NCI-H1930 (cell line): ENCODE results near the gene IQUB.
"Not testable (repeated sequence)": the region's sequence is repeated elsewhere in the genome, so short reads cannot be mapped to it uniquely, and the experiment has no call there.

Source experiments
- DNase-seq, 2 experiments: peaks; one replicate each; lab custom pipeline; 2025; lab: John Stamatoyannopoulos, UW

Gene IQUB

DNA sequence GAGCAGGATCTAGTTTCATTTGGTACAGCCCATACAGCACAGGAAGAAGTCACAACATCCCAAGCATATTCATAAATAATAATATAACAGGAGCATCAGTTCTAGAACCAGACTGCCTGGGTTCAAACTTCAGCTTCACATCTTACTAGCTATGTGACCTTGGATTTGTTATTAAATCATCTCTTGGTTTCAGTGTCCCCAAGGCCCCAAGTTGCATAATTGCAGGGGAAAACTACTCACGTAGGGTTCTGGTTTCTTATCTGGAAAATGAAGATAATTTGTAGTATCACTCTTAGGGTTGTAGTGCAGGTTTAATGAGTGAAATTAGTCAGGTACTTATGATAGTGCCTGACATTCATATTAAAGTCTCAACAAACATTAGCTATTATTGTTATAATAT, 5.5 kb upstream of the IQUB start:
- DNase-seq: no peak

DNA sequence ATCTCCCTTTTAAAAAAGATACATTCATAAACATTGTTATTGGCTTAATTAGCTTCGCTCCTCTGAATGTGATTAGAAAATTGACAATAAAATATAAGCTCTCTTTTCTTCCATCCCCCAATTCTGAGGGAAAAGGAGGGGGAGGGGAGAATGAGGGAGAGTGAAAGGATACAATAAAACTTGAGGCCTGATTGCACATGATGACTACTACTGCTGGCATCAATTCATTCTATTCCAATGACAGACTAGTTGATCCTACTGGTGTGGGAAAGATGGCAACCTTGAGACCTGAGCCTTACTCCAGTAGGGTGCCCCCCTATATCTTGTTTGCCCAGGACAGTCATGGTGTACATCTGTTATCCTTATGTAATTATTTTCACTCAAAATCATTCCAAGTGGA, 4.5 kb upstream of the IQUB start:
- DNase-seq: no peak

DNA sequence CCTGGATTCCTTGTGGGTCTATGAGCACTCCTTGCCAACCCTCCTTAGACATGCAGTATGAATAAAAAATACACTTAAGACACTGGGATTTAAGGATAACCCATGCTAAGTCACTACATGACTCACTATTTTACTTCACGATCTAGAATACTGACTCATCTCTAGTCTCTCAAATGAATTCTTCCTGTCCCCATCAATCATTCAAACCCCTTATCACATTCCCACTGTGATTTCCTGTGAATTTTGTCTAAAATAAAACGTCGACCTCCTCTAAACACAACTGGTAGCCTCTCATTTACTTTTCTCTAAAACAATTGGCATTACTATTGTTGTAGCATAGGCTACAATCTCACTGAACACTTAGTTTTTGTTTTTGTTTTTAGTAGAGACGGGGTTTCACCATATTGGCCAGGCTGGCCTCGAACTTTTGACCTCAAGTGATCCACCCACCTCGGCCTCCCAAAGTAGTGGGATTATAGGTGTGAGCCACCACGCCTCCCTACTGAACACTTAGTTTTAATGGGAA, 3.9 kb upstream of the IQUB start:
- DNase-seq: no peak

DNA sequence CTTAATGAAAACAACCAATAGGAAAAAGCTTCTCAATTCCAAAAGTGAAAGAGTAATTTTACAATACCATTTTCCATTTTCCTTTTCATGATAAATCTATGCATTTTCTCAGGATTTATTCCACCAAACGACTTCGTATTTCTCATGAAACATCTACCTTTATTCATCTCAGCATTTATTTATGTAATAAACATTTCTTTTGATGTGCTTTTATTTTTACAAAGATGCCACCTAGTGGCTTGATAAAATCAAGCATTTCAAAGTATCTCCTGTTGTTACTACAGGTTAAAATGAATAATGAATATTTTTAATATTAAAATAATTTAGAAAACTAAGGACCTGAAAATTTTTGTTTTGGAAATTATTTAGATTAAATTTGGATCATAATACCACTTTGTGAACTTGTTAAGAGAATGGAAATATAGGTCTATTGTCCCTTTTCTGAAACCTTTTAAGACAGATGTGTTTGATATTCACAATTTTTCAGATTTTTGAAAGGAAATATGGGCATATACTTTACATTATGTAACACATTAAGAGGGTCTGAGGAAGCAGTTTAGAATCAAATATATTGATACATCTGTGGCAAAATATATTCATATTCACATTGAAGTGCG, 2.7 kb upstream of the IQUB start:
- DNase-seq: no peak

DNA sequence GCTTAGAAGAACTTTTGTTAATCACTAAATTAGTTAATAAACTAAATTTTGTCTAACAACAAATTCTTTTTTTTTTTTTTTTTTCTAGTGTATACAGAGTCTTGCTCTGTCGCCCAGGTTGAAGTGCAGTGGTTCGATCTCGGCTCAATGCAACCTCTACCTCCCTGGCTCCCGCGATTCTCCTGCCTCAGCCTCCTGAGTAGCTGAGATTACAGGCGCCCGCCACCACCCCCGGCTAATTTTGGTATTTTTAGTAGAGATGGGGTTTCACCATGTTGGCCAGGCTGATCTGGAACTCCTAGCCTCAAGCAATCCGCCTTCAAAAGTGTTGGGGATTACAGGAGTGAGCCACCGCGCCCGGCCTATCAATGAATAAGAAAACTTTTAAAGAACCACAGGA, 1.1 kb upstream of the IQUB start:
- no peak for DNase-seq

DNA sequence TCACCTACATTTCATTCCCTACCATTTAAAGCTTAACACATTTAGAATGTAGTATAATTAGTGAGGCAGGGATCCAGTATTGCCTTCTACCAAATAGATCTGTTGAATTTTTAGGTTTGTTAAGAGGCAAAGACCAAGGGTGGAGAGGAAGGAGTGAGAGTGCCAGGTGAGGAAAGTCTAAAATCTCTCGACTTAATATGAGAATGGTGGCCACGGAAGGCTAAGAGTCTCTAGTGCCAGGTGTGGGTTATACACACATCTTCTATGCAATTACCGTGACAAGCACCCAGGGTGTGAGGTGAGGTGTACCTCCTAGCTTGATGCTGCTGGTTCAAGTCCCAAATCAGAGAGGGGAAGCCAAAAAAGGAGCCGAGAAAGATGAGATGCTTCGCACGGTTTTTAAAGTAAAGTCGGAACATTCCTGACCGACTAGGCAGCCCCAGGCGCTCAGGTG, 439 bp downstream of the IQUB start:
- no peak for DNase-seq

DNA sequence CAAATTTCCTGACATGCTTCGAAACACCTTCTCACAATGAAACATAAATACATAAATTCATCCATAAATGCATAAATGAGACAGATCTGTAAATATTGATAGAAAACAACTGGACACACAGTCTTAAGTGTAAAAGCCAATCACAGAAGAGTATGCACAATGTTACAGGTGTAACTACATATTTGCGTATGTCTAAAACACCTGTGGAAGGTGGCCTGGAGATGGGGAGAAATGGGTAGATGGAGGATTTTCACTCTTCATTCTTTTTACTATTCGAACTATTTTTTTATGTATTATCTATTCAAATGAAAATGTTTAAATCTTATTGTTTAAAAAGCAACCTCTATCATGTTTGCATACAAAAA, 860 bp downstream of the IQUB start:
- DNase-seq: no peak

DNA sequence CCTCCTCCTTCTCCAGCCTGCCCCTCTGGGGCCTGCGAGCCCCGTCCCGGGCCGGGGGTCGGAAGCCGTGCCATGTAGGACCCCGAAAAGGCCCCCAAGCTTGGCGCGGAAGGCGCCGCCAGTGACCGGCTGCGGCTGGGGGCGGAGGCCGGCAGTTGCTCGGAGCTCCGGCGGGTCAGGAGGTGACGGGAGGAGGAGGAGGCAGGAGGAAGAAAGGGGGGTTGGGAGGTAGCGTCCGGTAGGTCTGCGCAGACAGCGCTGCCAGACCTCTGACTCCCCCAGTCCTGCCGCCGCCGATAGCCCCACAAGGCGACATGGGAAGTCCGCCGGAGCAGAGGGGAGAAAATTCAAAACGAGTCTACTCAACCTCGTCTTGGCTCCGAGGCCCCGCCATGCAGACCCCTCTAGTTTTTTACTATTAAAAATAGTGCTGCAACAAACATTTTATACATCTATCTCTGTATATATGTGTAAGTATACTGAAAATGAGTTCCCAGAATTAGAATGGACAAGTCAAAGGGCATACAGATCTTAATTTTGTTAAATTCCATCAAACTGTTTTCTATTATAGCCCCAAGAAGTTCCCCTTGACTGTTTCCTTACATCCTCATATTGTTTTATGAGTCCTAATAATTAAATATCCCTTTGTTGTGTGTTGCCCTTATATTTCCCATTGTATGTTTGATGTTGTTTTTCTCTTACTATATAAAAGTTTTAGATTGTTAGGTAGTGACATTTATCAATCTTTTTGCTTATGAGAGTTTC, 1.4 kb downstream of the IQUB start:
- DNase-seq: not testable (repeated sequence)

DNA sequence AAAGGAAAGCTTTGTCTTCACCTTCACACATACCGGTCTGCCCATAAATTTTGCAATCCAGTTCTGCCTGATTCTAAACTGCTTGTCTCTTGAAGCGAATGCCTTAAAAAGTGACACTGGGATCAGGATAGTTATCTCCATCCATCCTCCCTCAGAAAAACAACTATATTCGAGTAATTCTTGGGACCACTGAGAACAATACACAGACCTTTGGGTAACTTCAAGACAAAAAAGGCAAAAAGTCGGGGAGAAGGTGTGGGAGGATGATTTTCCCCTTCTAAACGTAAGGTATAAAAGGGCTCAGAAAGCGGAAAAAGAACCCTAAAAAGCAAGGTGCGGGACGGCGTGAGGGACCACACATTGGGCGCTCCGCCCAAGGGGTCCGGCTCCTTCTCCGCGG, 2.1 kb downstream of the IQUB start:
- not testable (repeated sequence) for DNase-seq

DNA sequence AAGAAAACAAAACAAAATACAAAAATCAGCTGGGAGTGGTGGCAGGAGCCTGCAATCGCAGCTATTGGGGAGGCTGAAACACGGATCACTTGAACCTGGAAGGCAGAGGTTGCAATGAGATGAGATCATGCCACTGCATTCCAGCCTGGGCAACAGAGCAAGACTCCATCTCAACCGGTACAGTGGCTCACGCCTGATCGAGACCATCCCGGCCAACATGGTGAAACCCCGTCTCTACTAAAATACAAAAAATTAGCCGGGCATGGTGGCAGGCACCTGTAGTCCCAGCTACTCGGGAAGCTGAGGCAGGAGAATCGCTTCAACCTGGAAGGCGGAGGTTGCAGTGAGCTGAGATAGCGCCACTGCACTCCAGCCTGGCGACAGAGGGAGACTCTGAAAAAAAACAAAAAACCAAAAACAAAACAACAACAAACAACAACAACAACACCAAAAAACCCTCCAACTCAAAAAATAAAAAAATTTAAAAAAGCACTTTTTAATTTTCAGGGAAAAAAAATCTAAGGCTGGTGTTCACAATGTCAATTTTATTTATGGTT, 4.3 kb downstream of the IQUB start:
- DNase-seq: not testable (repeated sequence)

DNA sequence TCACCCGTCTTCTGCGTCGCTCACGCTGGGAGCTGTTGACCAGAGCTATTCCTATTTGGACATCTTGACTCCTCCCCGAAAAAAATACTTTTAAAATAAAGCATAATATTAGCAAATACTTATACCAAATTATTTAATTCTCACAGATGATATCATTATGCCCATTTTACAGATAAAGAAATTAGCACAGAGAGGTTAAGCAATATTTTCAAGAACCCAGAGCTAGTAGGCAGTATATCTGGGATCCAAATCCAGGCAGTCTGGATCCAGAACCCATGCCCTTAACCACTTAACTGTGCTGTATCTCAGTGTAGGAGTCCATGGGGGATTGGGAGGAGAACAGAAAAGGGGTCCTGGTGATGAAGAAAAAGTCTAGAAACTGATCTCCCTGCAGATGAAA, 6.1 kb downstream of the IQUB start:
- DNase-seq: no peak

DNA sequence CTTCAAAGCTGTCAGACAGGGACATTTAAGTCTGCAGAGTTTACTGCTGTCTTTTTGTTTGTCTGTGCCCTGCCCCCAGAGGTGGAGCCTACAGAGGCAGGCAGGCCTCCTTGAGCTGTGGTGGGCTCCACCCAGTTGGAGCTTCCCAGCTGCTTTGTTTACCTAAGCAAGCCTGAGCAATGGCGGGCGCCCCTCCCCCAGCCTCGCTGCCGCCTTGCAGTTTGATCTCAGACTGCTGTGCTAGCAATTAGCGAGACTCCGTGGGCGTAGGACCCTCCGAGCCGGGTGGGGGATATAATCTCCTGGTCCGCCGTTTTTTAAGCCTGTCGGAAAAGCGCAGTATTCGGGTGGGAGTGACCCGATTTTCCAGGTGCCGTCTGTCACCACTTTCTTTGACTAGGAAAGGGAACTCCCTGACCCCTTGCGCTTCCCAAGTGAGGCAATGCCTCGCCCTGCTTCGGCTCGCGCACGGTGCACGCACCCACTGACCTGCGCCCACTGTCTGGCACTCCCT, 6.6 kb downstream of the IQUB start:
- DNase-seq: not testable (repeated sequence)

DNA sequence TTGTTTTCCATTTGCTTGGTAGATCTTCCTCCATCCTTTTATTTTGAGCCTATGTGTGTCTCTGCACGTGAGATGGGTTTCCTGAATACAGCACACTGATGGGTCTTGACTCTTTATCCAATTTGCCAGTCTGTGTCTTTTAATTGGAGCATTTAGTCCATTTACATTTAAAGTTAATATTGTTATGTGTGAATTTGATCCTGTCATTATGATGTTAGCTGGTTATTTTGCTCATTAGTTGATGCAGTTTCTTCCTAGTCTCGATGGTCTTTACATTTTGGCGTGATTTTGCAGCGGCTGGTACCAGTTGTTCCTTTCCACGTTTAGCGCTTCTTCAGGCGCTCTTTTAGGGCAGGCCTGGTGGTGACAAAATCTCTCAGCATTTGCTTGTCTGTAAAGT, 7.9 kb downstream of the IQUB start:
- not testable (repeated sequence) for DNase-seq

DNA sequence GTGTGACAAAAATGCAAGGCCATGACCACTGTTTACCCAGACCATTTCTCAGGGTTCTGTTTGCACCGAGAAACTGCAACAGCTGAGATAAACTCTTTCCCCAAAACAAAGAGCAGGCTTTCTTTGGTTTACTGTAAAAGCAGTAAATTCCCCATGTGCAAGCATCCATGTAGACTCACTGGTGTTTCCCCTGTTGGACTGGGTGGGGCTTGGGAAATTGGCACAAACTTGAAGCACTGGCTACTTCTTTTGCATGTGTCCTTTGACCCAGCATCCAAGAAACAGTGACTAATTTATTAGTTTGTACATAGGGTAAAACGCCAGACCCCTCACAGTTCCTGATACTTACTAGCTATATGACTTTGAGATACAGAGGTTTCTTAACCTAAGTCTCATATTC, 12.3 kb downstream of the IQUB start:
- DNase-seq: no peak

DNA sequence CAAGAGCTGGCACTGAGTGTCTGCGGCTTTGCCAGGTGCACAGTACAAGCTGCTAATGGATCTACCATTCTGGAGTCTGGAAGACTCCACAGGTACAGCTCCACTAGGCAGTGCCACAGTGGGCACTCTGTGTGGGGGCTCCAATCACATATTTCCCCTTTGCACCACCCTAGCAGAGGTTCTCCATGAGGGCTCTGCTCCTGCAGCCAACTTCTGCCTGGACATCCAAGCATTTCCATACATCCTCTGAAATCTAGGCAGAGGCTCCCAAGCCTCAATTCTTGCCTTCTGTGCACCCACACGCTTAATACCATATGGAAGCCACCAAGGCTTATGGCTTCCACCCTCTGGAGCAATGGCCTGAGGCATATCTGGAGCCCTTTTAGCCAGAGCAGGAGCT, 29.2 kb downstream of the IQUB start:
- DNase-seq: no peak

DNA sequence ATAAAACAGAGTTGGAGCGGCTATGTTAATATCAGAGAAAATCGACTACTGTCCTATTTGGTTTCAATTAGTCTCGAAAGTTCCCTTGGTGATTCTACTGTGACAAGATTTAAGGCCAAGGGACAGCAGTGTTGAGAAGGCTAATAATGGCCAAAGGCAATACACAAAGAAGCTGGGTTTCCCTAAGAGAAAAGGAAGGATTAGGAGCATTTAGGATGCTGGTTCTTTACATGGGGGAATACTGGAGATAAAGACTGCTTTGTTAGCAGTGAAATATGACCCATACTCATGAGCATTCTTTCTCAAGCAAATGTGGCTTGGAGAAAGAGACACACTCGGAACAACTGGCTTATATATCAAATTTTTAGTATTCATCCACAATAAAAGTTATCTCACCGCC, 32.2 kb downstream of the IQUB start:
- no peak for DNase-seq

DNA sequence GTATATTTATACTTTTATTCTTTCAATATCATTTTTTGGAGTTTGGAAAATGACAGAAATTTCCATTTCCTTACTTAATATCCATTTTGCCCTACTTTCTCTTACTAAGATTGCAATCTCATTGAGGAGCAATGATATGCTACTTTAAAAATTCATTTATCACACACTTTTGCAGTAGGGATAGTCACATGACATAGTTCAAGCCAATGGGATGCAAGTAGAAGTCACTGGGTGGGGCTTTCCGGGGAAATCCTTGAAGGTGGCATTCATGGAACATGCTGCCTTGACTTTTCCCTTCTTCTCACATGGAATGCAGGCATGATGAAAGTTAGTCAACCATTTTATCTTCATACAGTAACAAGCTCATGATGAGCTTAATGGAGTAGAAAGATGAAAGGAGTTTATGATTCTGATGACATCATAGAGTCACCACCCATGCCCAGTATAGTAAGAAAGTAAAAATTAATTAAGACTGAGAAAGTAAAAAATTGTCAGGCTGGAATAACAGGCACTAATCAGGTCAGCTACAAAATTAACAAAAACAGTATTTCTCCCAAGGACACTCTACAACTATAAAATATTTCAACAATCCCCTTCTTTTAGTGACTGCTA, 33.4 kb downstream of the IQUB start:
- DNase-seq: no peak

DNA sequence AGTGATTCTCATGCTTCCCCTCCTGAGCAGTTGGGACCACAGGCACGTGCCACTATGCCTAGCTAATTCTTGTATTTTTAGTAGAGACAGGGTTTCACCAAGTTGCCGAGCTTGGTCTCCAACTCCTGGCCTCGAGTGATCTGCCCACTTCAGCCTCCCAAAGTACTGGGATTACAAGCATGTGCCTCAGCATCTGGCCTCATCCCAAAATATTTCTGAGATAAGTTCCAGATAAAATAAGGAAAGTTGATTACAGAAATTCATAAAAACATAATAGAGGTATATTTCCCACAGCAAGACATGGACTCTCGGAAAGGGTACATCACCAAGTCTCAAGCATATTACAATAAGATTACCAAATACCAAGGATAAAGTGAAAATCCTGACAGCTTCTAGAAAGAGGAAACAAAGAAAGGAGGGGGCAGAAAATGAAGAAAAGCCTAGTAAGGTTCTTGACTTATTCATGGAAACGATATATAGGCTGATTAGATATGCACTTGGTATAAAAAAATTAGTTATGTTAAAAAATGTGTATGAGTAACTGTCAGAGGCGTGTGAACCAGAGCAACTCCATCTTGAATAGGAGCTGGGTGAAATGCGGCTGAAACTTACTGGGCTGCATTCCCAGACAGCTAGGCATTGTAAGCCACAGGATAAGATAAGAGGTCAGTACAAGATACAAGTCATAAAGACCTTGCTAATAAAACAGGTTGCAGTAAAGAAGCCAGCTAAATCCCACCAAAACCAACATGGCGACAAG, 35.0 kb downstream of the IQUB start:
- DNase-seq: no peak

DNA sequence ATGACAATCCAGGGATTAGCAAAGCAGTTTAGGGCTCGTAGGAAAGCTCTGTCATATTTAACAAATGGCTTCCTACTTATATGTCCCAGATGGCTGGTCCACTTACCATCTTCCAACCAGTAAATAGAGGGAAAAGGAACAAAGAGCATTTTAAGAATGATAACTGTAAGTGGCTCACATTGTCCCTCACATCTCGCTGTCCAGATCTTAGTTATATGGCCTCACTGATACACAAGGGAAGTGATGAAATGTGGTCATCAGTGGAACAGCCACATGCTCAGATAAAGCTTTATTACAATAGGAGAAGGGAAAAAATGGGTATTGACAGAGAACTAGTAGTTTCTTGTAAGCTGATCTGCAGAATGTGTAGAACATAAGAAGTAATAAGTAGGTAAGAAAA, 35.8 kb downstream of the IQUB start:
- DNase-seq: no peak

DNA sequence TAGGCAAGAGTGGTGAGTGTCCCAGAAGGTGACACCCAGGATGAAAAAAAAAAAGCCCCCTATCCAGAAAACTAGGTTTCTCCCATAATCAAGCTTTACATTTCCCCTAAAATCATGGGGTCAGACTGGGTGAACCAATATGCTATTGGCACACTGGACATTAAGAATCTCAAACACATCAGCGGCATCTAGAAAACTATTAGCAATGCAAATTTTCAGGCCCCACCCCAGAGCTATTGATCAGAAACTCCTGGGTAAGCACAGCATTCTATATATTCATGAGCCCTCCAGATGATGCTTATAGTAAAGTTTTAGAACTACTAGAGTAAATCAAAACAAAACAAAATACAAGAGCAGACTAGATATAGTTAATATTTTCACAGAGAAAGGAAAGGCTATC, 36.4 kb downstream of the IQUB start:
- DNase-seq: no peak

DNA sequence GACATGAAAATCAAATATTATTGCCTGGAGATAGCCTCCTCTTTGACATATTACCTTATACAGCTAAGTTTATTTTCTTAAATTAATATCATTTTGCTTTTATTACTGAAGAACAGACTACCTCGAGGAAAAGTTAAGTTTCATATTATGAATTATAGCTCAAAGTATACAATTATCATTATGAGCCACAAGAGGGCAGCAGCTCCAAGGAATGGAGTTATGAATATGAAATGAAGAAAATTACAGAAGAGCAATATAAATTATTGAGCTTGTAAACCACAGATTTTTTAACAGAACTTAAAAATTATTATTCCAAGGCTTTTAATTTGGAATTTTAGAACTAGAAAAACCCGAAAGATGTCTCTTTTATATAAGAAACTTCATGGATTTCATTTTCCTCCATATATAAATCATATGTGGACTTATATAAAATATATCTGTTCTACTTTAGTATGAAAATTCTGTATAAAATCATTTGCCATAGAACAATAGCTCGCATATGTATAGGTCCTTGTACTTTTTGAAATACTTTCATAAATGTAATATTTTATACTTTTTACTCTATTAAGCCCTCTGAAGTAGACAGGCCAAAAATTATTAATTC, 40.1 kb downstream of the IQUB start:
- peak; percentile 4 to 23 for DNase-seq

DNA sequence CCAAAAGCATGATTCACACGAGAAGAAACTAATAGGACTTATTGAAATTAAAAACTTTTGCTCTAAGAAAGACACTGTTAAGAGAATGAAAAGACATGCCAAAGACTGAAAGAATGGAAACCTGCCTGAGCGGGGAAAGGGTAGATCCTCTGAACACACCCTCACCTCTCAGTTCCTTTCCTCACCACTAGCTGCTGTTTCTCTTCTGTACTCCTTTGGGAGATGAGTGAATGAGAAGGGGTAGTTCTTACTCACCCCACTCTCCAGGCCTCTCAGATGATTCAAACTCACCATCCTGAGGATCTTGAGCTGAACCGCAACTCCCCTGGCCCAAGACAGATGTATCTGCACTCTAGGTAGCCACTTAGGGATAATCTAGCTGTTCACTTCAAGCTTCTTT, 41.9 kb downstream of the IQUB start:
- no peak for DNase-seq
